A673 (cell line): ENCODE measurements around the gene SAP30BP. TPM values are rescaled to one million over a fixed set of nuclear protein-coding genes. Genes with fewer than 3 reads are reported as not detected.

ENCODE experiments used
- BruUV-seq: library from RNA; stranded (reverse); fragments of 400-500 nt; replicated peaks from 2 replicates; lab custom pipeline; 2021; lab: Mats Ljungman, UMichigan
- CTCF ChIA-PET: fragments of 300-600 bp; sonication (Branson Sonifier 250); formaldehyde crosslinking; loops from one replicate; lab custom pipeline; 2022; ENCODE audit warnings: antibody characterized with exemption; lab: Charles Lee
- POLR2A ChIA-PET: fragments of 300-600 bp; sonication (Branson Sonifier 250); formaldehyde crosslinking; loops from one replicate; lab custom pipeline; 2022; ENCODE audit warnings: antibody characterized with exemption; ENCODE audit not compliant: low non-redundant PET; lab: Charles Lee
- DNase-seq: peaks from one replicate; pipeline ENCODE4 v3.0.0-alpha.2; 2015; ENCODE audit warnings: low spot score
- H3K27ac ChIP-seq: fragments of 200-600 bp; sonication (generic); 2 replicates; pipeline ENCODE4 v1.5.1; 2016; ENCODE audit warnings: mixed run types, low read depth, mild to moderate bottlenecking, mixed read lengths, antibody characterized with exemption, low read length; ENCODE audit not compliant: poor library complexity, severe bottlenecking
- H3K27me3 ChIP-seq: fragments of 200-600 bp; sonication (generic); replicated peaks from 2 replicates; pipeline ENCODE4 v1.6.1; 2017; ENCODE audit warnings: mixed run types, low read depth, mild to moderate bottlenecking, mixed read lengths, antibody characterized with exemption, low read length; ENCODE audit not compliant: insufficient read depth, poor library complexity
- H3K36me3 ChIP-seq: fragments of 200-600 bp; sonication (generic); 2 replicates; pipeline ENCODE4 v1.6.1; 2016; ENCODE audit warnings: mixed run types, mild to moderate bottlenecking, mixed read lengths, antibody characterized with exemption, low read length; ENCODE audit not compliant: insufficient read depth, poor library complexity, severe bottlenecking
- H3K4me1 ChIP-seq: fragments of 200-600 bp; sonication (generic); 2 replicates; pipeline ENCODE4 v1.6.1; 2017; ENCODE audit warnings: mixed run types, mild to moderate bottlenecking, mixed read lengths, antibody characterized with exemption, low read length; ENCODE audit not compliant: insufficient read depth, poor library complexity, severe bottlenecking
- H3K4me3 ChIP-seq: fragments of 200-600 bp; sonication (generic); 2 replicates; pipeline ENCODE4 v1.5.1; 2016; ENCODE audit warnings: low read depth, mixed run types, mild to moderate bottlenecking, mixed read lengths, low read length; ENCODE audit not compliant: poor library complexity, severe bottlenecking
- H3K9me3 ChIP-seq: fragments of 200-600 bp; sonication (generic); 2 replicates; pipeline ENCODE4 v1.6.1; 2016; ENCODE audit warnings: mixed run types, low read depth, mild to moderate bottlenecking, mixed read lengths, antibody characterized with exemption, low read length; ENCODE audit not compliant: poor library complexity, severe bottlenecking
- CTCF ChIP-seq: fragments of 300-800, 200-600 bp; sonication (generic); conservative IDR thresholded peaks from 2 replicates; pipeline ENCODE4 v1.5.1; 2017; ENCODE audit warnings: low read depth, mild to moderate bottlenecking, antibody characterized with exemption, low read length, moderate library complexity, mixed read lengths
- EZH2 ChIP-seq: fragments of 200-600 bp; sonication (generic); IDR thresholded peaks from 2 replicates; pipeline ENCODE4 v1.6.1; 2017; ENCODE audit warnings: borderline replicate concordance, low read depth, mild to moderate bottlenecking, mixed read lengths, antibody characterized with exemption, low read length; ENCODE audit not compliant: poor library complexity, severe bottlenecking
- intact Hi-C: fragments of 100-400 bp; cut with micrococcal nuclease; formaldehyde crosslinking; loops from one replicate; pipeline ENCODE4 v1.10.0; 2022; ENCODE audit not compliant: unreplicated experiment
- total RNA-seq: library from RNA; stranded (reverse); gene quantifications from 2 replicates; pipeline ENCODE4 v1.2.3, GENCODE V29; 2021

The SAP30BP gene
- total RNA-seq, 1 experiment from 2014 or later = 98.1 TPM

DNA sequence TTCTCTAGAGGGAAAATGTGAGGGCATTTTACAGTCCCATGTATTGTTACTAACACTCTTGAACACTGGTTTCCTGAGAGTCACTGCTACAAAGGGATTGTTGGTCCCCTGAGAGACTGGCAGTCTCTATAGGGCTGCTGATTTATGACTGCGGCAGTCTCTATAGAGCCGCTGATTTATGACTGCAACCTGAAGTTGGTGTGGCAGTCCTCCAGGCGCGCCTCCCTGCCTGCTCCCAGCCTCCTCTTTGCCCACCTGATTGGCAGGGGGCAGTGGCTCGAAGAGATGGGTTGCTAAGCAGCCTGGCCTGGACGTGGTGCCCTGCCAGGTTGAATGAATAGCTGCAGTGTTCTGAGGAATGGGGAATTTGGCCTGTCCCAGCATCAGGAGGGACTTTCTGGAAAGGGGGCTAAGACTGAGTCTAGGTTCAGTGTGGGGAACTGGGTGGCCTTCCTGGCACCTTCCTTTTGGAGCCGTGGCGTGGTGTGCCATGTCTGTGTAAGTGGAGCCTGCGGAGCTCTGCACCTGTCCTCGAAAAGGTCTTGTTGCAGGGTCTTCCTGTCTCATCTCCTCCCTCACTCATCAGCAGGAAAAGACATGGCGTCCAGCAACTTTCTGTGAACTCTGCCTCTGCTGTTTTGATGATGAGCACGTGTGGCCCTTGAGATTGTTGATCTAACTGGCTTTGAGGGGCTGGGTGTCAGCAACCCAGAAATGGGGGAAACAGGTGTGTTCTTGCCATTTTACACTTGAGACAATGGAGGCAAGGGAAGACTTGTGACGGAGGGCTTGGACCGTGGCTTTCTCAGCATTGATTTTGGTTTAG lies 24.9 kb downstream of the SAP30BP start:
- H3K36me3 ChIP-seq = no peaks in the 10 kb centered on the region
- no peaks in the 10 kb centered on the region for H3K9me3 ChIP-seq
- CTCF ChIA-PET = interaction anchor here (0.7 to 0.8 kb wide), 2 partner anchors 56 kb away, joined by 3 read pairs; no protein-coding TSS in a partner anchor
- H3K4me1 ChIP-seq = peaks cover 46% of the 10 kb centered on the region
- POLR2A ChIA-PET = interaction anchor here (0.7 kb wide), 1 partner anchor 56 kb away, joined by 5 read pairs; no protein-coding TSS in a partner anchor
- peak; percentile 90 for DNase-seq
- intact Hi-C loops = no loop called here
- H3K4me3 ChIP-seq = no peak overlapping the region
- BruUV-seq = no TSS peak
- TF ChIP-seq EZH2 (no peak), CTCF (no peak)
- no peaks in the 10 kb centered on the region for H3K27me3 ChIP-seq
- peak overlapping the region; percentile 39 for H3K27ac ChIP-seq

DNA sequence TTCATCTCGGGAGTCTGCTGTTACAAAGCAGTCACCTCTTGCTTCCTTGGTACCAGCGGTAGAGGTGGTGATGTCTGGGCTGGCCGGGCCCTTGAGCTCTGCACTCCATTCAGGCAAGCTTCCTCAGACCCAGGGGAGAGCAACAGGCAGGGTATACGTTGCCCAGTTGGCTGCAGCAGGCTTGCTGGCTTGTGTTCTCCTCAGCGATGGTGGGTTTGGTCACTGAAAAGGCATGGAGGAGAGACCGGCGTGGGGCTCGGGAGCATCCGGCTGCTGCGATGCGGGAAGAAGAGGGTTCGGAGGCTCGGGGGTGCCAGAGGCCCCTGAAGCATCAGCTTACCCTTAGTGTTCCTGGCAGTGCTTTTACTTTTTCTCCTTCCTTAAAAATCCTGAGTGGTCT lies 25.8 kb downstream of the SAP30BP start:
- Histone ChIP-seq H3K4me1 (peaks cover 46% of the 10 kb centered on the region), H3K4me3 (no peak overlapping the region), H3K27me3 (no peaks in the 10 kb centered on the region), H3K27ac (no peak overlapping the region), H3K36me3 (no peaks in the 10 kb centered on the region), H3K9me3 (no peaks in the 10 kb centered on the region)
- BruUV-seq = no TSS peak
- ChIA-PET CTCF (interaction anchor here (0.7 kb wide), 1 partner anchor 55 kb away, joined by 3 read pairs; no protein-coding TSS in a partner anchor), POLR2A (no interaction called here)
- intact Hi-C loops = no loop called here
- DNase-seq = no peak
- TF ChIP-seq EZH2 = no peak
- no peak for TF ChIP-seq CTCF

DNA sequence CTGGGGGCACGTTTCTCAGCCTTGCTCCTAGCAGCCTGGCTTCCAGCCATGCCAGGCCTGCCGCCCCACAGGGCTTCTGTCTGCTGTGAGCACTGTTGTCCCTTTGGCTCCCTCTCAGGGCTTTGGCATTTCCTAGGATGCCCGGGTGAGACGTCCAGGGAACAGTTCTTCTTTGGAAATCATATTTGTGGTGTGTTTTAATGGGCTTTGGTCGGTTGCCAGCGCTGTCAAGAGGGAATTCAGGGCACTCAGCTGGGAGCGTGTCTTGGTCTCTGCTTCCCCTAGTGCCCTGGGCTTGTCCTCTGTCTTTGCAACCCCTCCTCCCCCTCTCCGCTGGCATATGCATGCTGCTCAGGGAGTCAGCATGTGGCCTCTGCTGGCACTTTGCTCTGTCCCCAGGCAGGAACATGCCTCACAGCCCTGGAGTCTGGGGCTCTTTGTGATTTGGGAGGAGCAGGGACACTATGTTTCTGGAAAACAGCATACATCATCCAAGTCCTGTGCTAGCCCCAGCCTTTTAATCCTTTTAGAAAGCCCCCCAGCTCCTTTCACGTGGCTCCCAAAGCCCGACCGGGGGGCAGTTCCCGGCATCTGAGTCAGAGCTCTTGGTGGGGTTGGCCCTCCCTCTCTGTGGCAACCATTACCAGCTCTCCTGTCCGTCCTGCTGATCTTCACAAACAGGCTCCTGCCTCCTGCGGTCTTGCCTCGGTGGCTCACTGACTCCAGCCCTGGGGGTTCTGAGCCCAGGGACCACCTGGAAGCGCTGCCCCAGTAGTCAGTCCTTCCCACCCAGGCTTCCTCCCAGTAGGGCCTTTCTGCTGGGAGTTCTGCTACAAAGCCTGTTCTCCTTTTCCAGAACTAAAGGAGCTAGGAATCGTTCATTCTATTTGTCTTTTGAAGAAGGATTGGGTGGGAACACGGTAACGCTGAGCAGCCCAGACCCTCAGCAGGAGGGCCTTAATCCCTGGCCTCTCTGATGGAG lies 26.7 kb downstream of the SAP30BP start:
- peak; percentile 93 for DNase-seq
- H3K4me3 ChIP-seq = no peak overlapping the region
- no TSS peak for BruUV-seq
- no peaks in the 10 kb centered on the region for H3K9me3 ChIP-seq
- TF ChIP-seq EZH2 (no peak), CTCF (no peak)
- H3K36me3 ChIP-seq = no peaks in the 10 kb centered on the region
- H3K27me3 ChIP-seq = no peaks in the 10 kb centered on the region
- intact Hi-C loops = no loop called here
- H3K4me1 ChIP-seq = peaks cover 46% of the 10 kb centered on the region
- POLR2A ChIA-PET = no interaction called here
- peak overlapping the region; percentile 12 for H3K27ac ChIP-seq
- CTCF ChIA-PET = interaction anchor here (1.0 kb wide), 1 partner anchor 54 kb away, joined by 3 read pairs; no protein-coding TSS in a partner anchor
